IMR-90 (cell line): Measurements from ENCODE around the gene PLD3. TPM values are rescaled to one million over a fixed set of nuclear protein-coding genes. Genes with fewer than 3 reads are reported as not detected.

Experiments used
- ATAC-seq: fragments of 200-7000 bp; cut with Tn5 transposase; 2 replicates; pipeline ENCODE4 v1.9.1; 2020; ENCODE audit warnings: low read depth, mild to moderate bottlenecking, moderate library complexity
- BruUV-seq: library from RNA; stranded (reverse); fragments of 400-500 nt; replicated peaks from 2 replicates; lab custom pipeline; 2021; lab: Mats Ljungman, UMichigan
- CTCF ChIA-PET: fragments of 300-600 bp; formaldehyde crosslinking; extraction: SDS; loops from one replicate; lab custom pipeline; 2021; ENCODE audit warnings: antibody characterized with exemption; lab: Yijun Ruan, JAX
- POLR2A ChIA-PET: fragments of 300-600 bp; sonication (Branson Sonifier 250); formaldehyde crosslinking; loops from one replicate; lab custom pipeline; 2022; ENCODE audit warnings: antibody characterized with exemption; ENCODE audit not compliant: unreplicated experiment; lab: Charles Lee
- DNase-seq: peaks from one replicate; pipeline ENCODE4 v3.0.0; 2013
- H2AFZ ChIP-seq: replicated peaks from 2 replicates; pipeline ENCODE3; 2013; ENCODE audit warnings: low read length, mild to moderate bottlenecking; ENCODE audit not compliant: poor library complexity
- H2AK5ac ChIP-seq: 2 replicates; pipeline ENCODE4 v1.6.1; 2013; ENCODE audit warnings: low read depth, low read length, inconsistent platforms
- H2AK9ac ChIP-seq: replicated peaks from 2 replicates; pipeline ENCODE3; 2013; ENCODE audit warnings: mild to moderate bottlenecking, low read depth, low read length, moderate library complexity; ENCODE audit not compliant: poor library complexity
- H2BK120ac ChIP-seq: 2 replicates; pipeline ENCODE4 v1.6.1; 2013; ENCODE audit warnings: low read depth, low read length, inconsistent platforms
- H2BK15ac ChIP-seq: 3 replicates; pipeline ENCODE4 v1.6.1; 2013; ENCODE audit warnings: low read depth, low read length, inconsistent platforms
- H2BK20ac ChIP-seq: 2 replicates; pipeline ENCODE4 v1.6.1; 2013; ENCODE audit warnings: low read depth, mild to moderate bottlenecking, inconsistent platforms, low read length, moderate library complexity
- H2BK5ac ChIP-seq: 2 replicates; pipeline ENCODE4 v1.6.1; 2013; ENCODE audit warnings: mild to moderate bottlenecking, low read depth, low read length, inconsistent platforms; ENCODE audit not compliant: poor library complexity, severe bottlenecking
- H3K14ac ChIP-seq: replicated peaks from 2 replicates; pipeline ENCODE4 v1.6.1; 2013; ENCODE audit warnings: low read depth, low read length, inconsistent platforms
- H3K18ac ChIP-seq: 2 replicates; pipeline ENCODE4 v1.6.1; 2013; ENCODE audit warnings: low read depth, low read length, control low read depth
- H3K23ac ChIP-seq: 2 replicates; pipeline ENCODE4 v1.6.1; 2013; ENCODE audit warnings: low read depth, low read length, inconsistent platforms
- H3K27ac ChIP-seq: 2 replicates; pipeline ENCODE4 v1.5.1; 2013; ENCODE audit warnings: mild to moderate bottlenecking, control low read depth, low read length; ENCODE audit not compliant: insufficient read depth
- H3K27me3 ChIP-seq: 2 replicates; pipeline ENCODE4 v1.6.1; 2013; ENCODE audit warnings: low read length; ENCODE audit not compliant: control insufficient read depth, insufficient read depth
- H3K36me3 ChIP-seq: 2 replicates; pipeline ENCODE4 v1.6.1; 2013; ENCODE audit warnings: low read length, mixed read lengths; ENCODE audit not compliant: control insufficient read depth, insufficient read depth
- H3K4ac ChIP-seq: 2 replicates; pipeline ENCODE4 v1.6.1; 2013; ENCODE audit warnings: low read depth, low read length, inconsistent platforms
- H3K4me1 ChIP-seq: 2 replicates; pipeline ENCODE4 v1.6.1; 2013; ENCODE audit warnings: low read length, mixed read lengths; ENCODE audit not compliant: control insufficient read depth, insufficient read depth
- H3K4me2 ChIP-seq: 2 replicates; pipeline ENCODE4 v1.6.1; 2013; ENCODE audit warnings: low read depth, mild to moderate bottlenecking, control low read depth, low read length, moderate library complexity
- H3K4me3 ChIP-seq: 2 replicates; pipeline ENCODE4 v1.5.1; 2013; ENCODE audit warnings: low read depth, mild to moderate bottlenecking, control low read depth, low read length, moderate library complexity; ENCODE audit not compliant: insufficient read depth
- H3K56ac ChIP-seq: 2 replicates; pipeline ENCODE4 v1.6.1; 2013; ENCODE audit warnings: low read length, inconsistent platforms; ENCODE audit not compliant: insufficient read depth; ENCODE audit errors: extremely low read depth
- H3K79me1 ChIP-seq, 2 experiments: 2 replicates each; pipeline ENCODE4 v1.6.1; 2013; ENCODE audit warnings: low read length in 2 of 2, inconsistent platforms in 1 of 2, low read depth in 1 of 2
- H3K9ac ChIP-seq: 2 replicates; pipeline ENCODE4 v1.6.1; 2013; ENCODE audit warnings: low read depth, low read length, control low read depth
- H3K9me1 ChIP-seq: 2 replicates; pipeline ENCODE4 v1.6.1; 2013; ENCODE audit warnings: low read length, inconsistent platforms; ENCODE audit not compliant: insufficient read depth
- H3K9me3 ChIP-seq: 2 replicates; pipeline ENCODE4 v1.6.1; 2013; ENCODE audit warnings: low read length; ENCODE audit not compliant: control insufficient read depth, insufficient read depth
- H4K20me1 ChIP-seq: 2 replicates; pipeline ENCODE4 v1.6.1; 2013; ENCODE audit warnings: low read length, inconsistent platforms; ENCODE audit not compliant: insufficient read depth
- H4K5ac ChIP-seq: 2 replicates; pipeline ENCODE4 v1.6.1; 2013; ENCODE audit warnings: mild to moderate bottlenecking, low read depth, low read length, control low read depth
- H4K8ac ChIP-seq, 2 experiments: 2 replicates each; pipeline ENCODE4 v1.6.1; 2013; ENCODE audit warnings: low read depth in 2 of 2, low read length in 2 of 2, control low read depth in 1 of 2, inconsistent platforms in 1 of 2
- H4K91ac ChIP-seq: 2 replicates; pipeline ENCODE4 v1.6.1; 2013; ENCODE audit warnings: low read depth, low read length, inconsistent platforms; ENCODE audit not compliant: insufficient read depth
- CEBPB ChIP-seq: IDR thresholded peaks from 2 replicates; pipeline ENCODE4 v1.6.1; 2012; ENCODE audit warnings: low read depth, low read length, improper control_type of control experiment
- FOS ChIP-seq: fragments of 150-350 bp; IDR thresholded peaks from 2 replicates; pipeline ENCODE4 v1.6.1; 2016; ENCODE audit warnings: low read depth, low read length
- MAFK ChIP-seq: IDR thresholded peaks from 2 replicates; pipeline ENCODE4 v1.6.1; 2012; ENCODE audit warnings: low read depth, low read length, improper control_type of control experiment
- MAZ ChIP-seq: IDR thresholded peaks from 2 replicates; pipeline ENCODE4 v1.6.1; 2012; ENCODE audit warnings: low read depth, mild to moderate bottlenecking, low read length, improper control_type of control experiment, moderate library complexity, borderline replicate concordance
- MXI1 ChIP-seq: IDR thresholded peaks from 2 replicates; pipeline ENCODE4 v1.6.1; 2012; ENCODE audit warnings: low read depth, mild to moderate bottlenecking, low read length, moderate library complexity, borderline replicate concordance
- NFE2L2 ChIP-seq: fragments of 150-350 bp; IDR thresholded peaks from 2 replicates; pipeline ENCODE4 v1.6.1; 2016; ENCODE audit warnings: low read depth, mild to moderate bottlenecking, low read length
- POLR2A ChIP-seq: IDR thresholded peaks from 2 replicates; pipeline ENCODE4 v1.6.1; 2012; ENCODE audit warnings: mild to moderate bottlenecking, low read depth, low read length
- RAD21 ChIP-seq: IDR thresholded peaks from 2 replicates; pipeline ENCODE4 v1.6.1; 2012; ENCODE audit warnings: low read length, improper control_type of control experiment
- RFX5 ChIP-seq: IDR thresholded peaks from 2 replicates; pipeline ENCODE4 v1.8.0; 2012; ENCODE audit warnings: low read depth, mild to moderate bottlenecking, low read length, moderate library complexity
- SMC3 ChIP-seq: fragments of 150-350 bp; IDR thresholded peaks from 2 replicates; pipeline ENCODE4 v1.6.1; 2016; ENCODE audit warnings: low read depth, mild to moderate bottlenecking, antibody characterized with exemption, low read length, moderate library complexity
- USF2 ChIP-seq: fragments of 150-350 bp; IDR thresholded peaks from 2 replicates; pipeline ENCODE4 v1.6.1; 2017; ENCODE audit warnings: mild to moderate bottlenecking, antibody characterized with exemption, low read length, low read depth
- whole genome bisulfite sequencing, 2 experiments: methylation state at CpG; one replicate each; pipeline versions ENCODE4 v1.1.5 to v1.1.7; 2013; ENCODE audit warnings: missing lambda C conversion rate in 2 of 2; ENCODE audit not compliant: insufficient read length in 1 of 2; ENCODE audit errors: extremely low coverage in 2 of 2; 5-methylcytosine and 5-hydroxymethylcytosine counted together
- dilution Hi-C: fragments of 300-500 bp; cut with HindIII; formaldehyde crosslinking; loops from one replicate; pipeline ENCODE4 v1.14.3; 2018; ENCODE audit warnings: low sequenced_read_pairs; ENCODE audit not compliant: unreplicated experiment
- in situ Hi-C: fragments of 300-500 bp; cut with MboI; formaldehyde crosslinking; loops from 3 replicates; pipeline ENCODE4 v1.14.3; 2019; ENCODE audit warnings: low sequenced_read_pairs, inconsistent platforms, mixed read lengths
- intact Hi-C: fragments of 100-400 bp; cut with micrococcal nuclease; formaldehyde crosslinking; loops from 2 replicates; pipeline ENCODE4 v1.10.0; 2022
- polyA plus RNA-seq, 3 experiments: library from polyadenylated mRNA; depleted of rRNA; stranded (reverse); fragments of >200 nt; gene quantifications; 2 replicates each; pipeline ENCODE4 v1.2.3, GENCODE V29; 2012; ENCODE audit warnings: low replicate concordance in 1 of 3
- total RNA-seq: library from RNA; depleted of rRNA; stranded (reverse); fragments of >200 nt; gene quantifications from 2 replicates; pipeline ENCODE4 v1.2.3, GENCODE V29; 2012

Gene PLD3
- total and polyA plus RNA-seq, 2 of the 4 experiments (the other 2 are of a cell fraction), result 117 to 665 TPM

GRCh38 chr19:40317338-40317737 lies 31.2 kb upstream of the PLD3 start:
- ChIA-PET CTCF (no interaction called here), POLR2A (no interaction called here)
- H3K9ac ChIP-seq, result no peak overlapping the region
- no peak overlapping the region for H4K5ac ChIP-seq
- H3K36me3 ChIP-seq, result peaks cover 25% of the 10 kb centered on the region
- ATAC-seq (no peak), DNase-seq (no peak)
- H3K4ac ChIP-seq, result no peak overlapping the region
- intact Hi-C loops, result no loop called here
- H3K18ac ChIP-seq, result no peak overlapping the region
- no peak overlapping the region for H4K91ac ChIP-seq
- dilution Hi-C loops, result no loop called here
- H3K9me3 ChIP-seq, result no peaks in the 10 kb centered on the region
- no peak overlapping the region for H2BK15ac ChIP-seq
- no peak overlapping the region for H2BK120ac ChIP-seq
- no peak overlapping the region for H3K23ac ChIP-seq
- in situ Hi-C loops, result loop anchor here (25.0 kb wide), 1 partner anchor 195 kb away; no protein-coding TSS in a partner anchor
- no peak overlapping the region for H3K4me2 ChIP-seq
- no peak overlapping the region for H2BK20ac ChIP-seq
- TF ChIP-seq MXI1, result no peak
- TF ChIP-seq MAFK, result no peak
- TF ChIP-seq FOS, result no peak
- no peak for TF ChIP-seq POLR2A
- TF ChIP-seq MAZ, result no peak
- no peak for TF ChIP-seq NFE2L2
- no peak for TF ChIP-seq CEBPB
- TF ChIP-seq RAD21, result no peak
- TF ChIP-seq RFX5, result no peak
- TF ChIP-seq USF2, result no peak
- TF ChIP-seq SMC3, result no peak
- no peak overlapping the region for H4K8ac ChIP-seq
- H3K14ac ChIP-seq, result no peak overlapping the region
- H2AFZ ChIP-seq, result no peak overlapping the region
- BruUV-seq, result no TSS peak
- peaks cover 4% of the 10 kb centered on the region; the same call in 1 of the 2 replicates for H3K9me1 ChIP-seq
- no peak overlapping the region for H3K56ac ChIP-seq
- 76% methylated on average over 5 of the region's 7 CpGs; no CpG with 5 or more reads in 1 of the 2 experiments for WGBS, 2 experiments
- no peaks in the 10 kb centered on the region for H3K27me3 ChIP-seq
- no peak overlapping the region for H2AK9ac ChIP-seq
- peaks cover 6% of the 10 kb centered on the region; the same call in 1 of the 2 replicates for H4K20me1 ChIP-seq
- peaks cover 0 to 5% of the 10 kb centered on the region in 2 experiments; a peak in 1 of 4 replicates for H3K79me1 ChIP-seq
- no peak overlapping the region for H2BK5ac ChIP-seq
- no peak overlapping the region for H2AK5ac ChIP-seq
- H3K4me3 ChIP-seq, result no peak overlapping the region
- H3K27ac ChIP-seq, result no peak overlapping the region
- no peaks in the 10 kb centered on the region for H3K4me1 ChIP-seq
